HG03457 (cell line): ENCODE results near the gene KRT32.

ENCODE experiments used
- ATAC-seq: cut with Tn5 transposase; IDR thresholded peaks from one replicate; pipeline ENCODE4 v1.9.1; 2021; ENCODE audit warnings: moderate number of reproducible peaks; ENCODE audit not compliant: unreplicated experiment

KRT32 gene

GRCh38 chr17:41494524-41494923 is 27.3 kb upstream of the KRT32 start:
- no peak for ATAC-seq

GRCh38 chr17:41492771-41493170 is 25.6 kb upstream of the KRT32 start:
- no peak for ATAC-seq

- no peak for ATAC-seq
Observed at GRCh38 chr17:41492351-41492750, 25.2 kb upstream of the KRT32 start.

GRCh38 chr17:41491476-41491875 is 24.3 kb upstream of the KRT32 start:
- no peak for ATAC-seq

- ATAC-seq, result no peak
Observed at GRCh38 chr17:41490000-41490990, 23.1 kb upstream of the KRT32 start.

GRCh38 chr17:41489531-41489930 is 22.3 kb upstream of the KRT32 start, which contains the start of gene KRT36:
Gene KRT36 (minus strand): TSS chr17:41489910. CDS start chr17:41489864, 46 bp downstream.
- no peak for ATAC-seq

- ATAC-seq, result no peak
Observed at GRCh38 chr17:41486809-41487530, 19.8 kb upstream of the KRT32 start.

- ATAC-seq, result no peak
Observed at GRCh38 chr17:41486316-41486715, 19.1 kb upstream of the KRT32 start.

GRCh38 chr17:41484920-41485904 is 18.0 kb upstream of the KRT32 start:
- no peak for ATAC-seq

GRCh38 chr17:41483991-41484826 is 17.0 kb upstream of the KRT32 start:
- no peak for ATAC-seq

GRCh38 chr17:41483531-41483930 is 16.3 kb upstream of the KRT32 start:
- no peak for ATAC-seq

GRCh38 chr17:41481036-41481435 is 13.8 kb upstream of the KRT32 start, which contains the start of gene KRT35:
Gene KRT35 (minus strand): TSS chr17:41481151. CDS start chr17:41481097, 54 bp downstream.
- ATAC-seq, result no peak

GRCh38 chr17:41480581-41480980 is 13.4 kb upstream of the KRT32 start:
- no peak for ATAC-seq

GRCh38 chr17:41480136-41480535 is 12.9 kb upstream of the KRT32 start:
- no peak for ATAC-seq

GRCh38 chr17:41478237-41478636 is 11.1 kb upstream of the KRT32 start:
- no peak for ATAC-seq

GRCh38 chr17:41476866-41477815 is 10.0 kb upstream of the KRT32 start:
- ATAC-seq, result no peak

- ATAC-seq, result no peak
Observed at GRCh38 chr17:41475421-41475820, 8.2 kb upstream of the KRT32 start.

GRCh38 chr17:41474863-41475262 is 7.7 kb upstream of the KRT32 start:
- no peak for ATAC-seq

- ATAC-seq, result no peak
Observed at GRCh38 chr17:41468346-41468745, 1.2 kb upstream of the KRT32 start.
